HG03097 (cell line): ENCODE measurements around the gene AOPEP.
A peak's percentile ranks its signal among the peaks of the same experiment; 100 is the strongest.

ENCODE experiments used
- ATAC-seq: cut with Tn5 transposase; IDR thresholded peaks from one replicate; pipeline ENCODE4 v1.9.1; 2021; ENCODE audit not compliant: unreplicated experiment, low FRiP score

AOPEP gene

GRCh38 chr9:94785215-94786169, 59.0 kb downstream of the AOPEP start:
- ATAC-seq = no peak

- no peak for ATAC-seq
These were observed 60.1 kb downstream of the AOPEP start for GRCh38 chr9:94786586-94786985.

- ATAC-seq = no peak
These were observed 60.8 kb downstream of the AOPEP start for GRCh38 chr9:94787266-94787665.

- ATAC-seq = no peak
These were observed 62.1 kb downstream of the AOPEP start for GRCh38 chr9:94788570-94789105.

GRCh38 chr9:94791435-94791834, 64.9 kb downstream of the AOPEP start:
- no peak for ATAC-seq

- ATAC-seq = no peak
These were observed 66.0 kb downstream of the AOPEP start for GRCh38 chr9:94792511-94792910.

- ATAC-seq = no peak
These were observed 68.1 kb downstream of the AOPEP start for GRCh38 chr9:94794476-94795167.

- no peak for ATAC-seq
These were observed 70.2 kb downstream of the AOPEP start for GRCh38 chr9:94796687-94797086.

GRCh38 chr9:94798201-94798600, 71.7 kb downstream of the AOPEP start:
- no peak for ATAC-seq

GRCh38 chr9:94798708-94799107, 72.2 kb downstream of the AOPEP start:
- ATAC-seq = no peak

GRCh38 chr9:94799578-94800264, 73.2 kb downstream of the AOPEP start:
- ATAC-seq = no peak

- no peak for ATAC-seq
These were observed 74.1 kb downstream of the AOPEP start for GRCh38 chr9:94800424-94801117.

- ATAC-seq = no peak
These were observed 74.7 kb downstream of the AOPEP start for GRCh38 chr9:94801234-94801633.

- ATAC-seq = no peak
These were observed 75.2 kb downstream of the AOPEP start for GRCh38 chr9:94801681-94802080.

GRCh38 chr9:94802251-94802650, 75.8 kb downstream of the AOPEP start:
- ATAC-seq = no peak

- ATAC-seq = peak; percentile 42
These were observed 76.3 kb downstream of the AOPEP start for GRCh38 chr9:94802793-94803192.

GRCh38 chr9:94804316-94804715, 77.8 kb downstream of the AOPEP start:
- ATAC-seq = no peak

- ATAC-seq = no peak
These were observed 78.6 kb downstream of the AOPEP start for GRCh38 chr9:94805051-94805489.

GRCh38 chr9:94805585-94805984, 79.1 kb downstream of the AOPEP start:
- no peak for ATAC-seq

- no peak for ATAC-seq
These were observed 79.9 kb downstream of the AOPEP start for GRCh38 chr9:94806307-94806893.
